ENCODE data around the gene RPAP2. TPM values are rescaled to one million over a fixed set of nuclear protein-coding genes. Genes with fewer than 3 reads are reported as not detected.
A peak's percentile ranks its signal among the peaks of the same experiment; 100 is the strongest.

Gene RPAP2
- total RNA-seq, 1 donor = 9.9 TPM

DNA sequence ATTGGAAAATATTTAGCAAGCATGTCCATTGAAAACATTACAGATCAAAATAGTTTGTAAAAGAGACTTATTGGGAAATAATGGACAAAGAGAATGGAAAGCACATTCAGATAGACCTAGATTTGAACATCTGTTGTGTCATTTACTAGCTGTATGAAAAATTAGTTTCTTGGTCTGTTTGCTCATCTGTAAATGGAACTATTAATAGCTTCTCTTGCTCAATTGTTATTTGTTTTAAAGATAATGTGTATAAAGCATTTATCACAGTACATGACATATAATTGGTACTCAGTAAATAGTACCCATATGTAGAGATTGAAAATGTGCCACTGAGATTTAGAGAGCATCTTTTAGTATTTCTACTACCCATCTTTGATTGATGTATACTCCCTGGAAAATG is 25.9 kb downstream of the RPAP2 start:
- no peak overlapping the region for H3K4me3 ChIP-seq (ENCODE audit: low read depth, low read length)
- TF ChIP-seq, protein P1, sequence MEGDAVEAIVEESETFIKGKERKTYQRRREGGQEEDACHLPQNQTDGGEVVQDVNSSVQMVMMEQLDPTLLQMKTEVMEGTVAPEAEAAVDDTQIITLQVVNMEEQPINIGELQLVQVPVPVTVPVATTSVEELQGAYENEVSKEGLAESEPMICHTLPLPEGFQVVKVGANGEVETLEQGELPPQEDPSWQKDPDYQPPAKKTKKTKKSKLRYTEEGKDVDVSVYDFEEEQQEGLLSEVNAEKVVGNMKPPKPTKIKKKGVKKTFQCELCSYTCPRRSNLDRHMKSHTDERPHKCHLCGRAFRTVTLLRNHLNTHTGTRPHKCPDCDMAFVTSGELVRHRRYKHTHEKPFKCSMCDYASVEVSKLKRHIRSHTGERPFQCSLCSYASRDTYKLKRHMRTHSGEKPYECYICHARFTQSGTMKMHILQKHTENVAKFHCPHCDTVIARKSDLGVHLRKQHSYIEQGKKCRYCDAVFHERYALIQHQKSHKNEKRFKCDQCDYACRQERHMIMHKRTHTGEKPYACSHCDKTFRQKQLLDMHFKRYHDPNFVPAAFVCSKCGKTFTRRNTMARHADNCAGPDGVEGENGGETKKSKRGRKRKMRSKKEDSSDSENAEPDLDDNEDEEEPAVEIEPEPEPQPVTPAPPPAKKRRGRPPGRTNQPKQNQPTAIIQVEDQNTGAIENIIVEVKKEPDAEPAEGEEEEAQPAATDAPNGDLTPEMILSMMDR (IDR thresholded peaks at IDR 0.05; ENCODE audit: insufficient read depth, low read depth, low read length) = no peak
- DNase-seq (ENCODE audit: low read depth) = peak; percentile 22

DNA sequence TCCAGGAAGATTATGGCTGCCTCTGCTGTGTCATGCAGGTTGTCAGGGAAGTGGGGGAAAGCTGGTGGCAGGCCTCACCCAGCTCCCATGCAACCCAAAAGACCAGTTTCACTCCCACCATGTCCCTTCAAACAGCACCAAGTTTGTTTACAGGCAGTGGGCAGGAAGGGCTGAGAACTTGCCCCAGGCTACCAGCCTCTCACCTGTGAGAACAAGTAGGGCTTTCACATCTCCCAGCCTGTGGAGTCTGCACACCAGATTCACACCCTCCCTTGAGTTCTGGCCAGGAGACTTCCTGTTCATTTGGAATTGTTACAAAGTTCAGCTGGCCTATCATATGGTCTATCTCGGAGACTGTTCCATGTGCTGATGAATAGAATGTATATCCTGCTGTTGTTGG is 27.8 kb downstream of the RPAP2 start:
- TF ChIP-seq, protein P1 (IDR thresholded peaks at IDR 0.05; ENCODE audit: insufficient read depth, low read depth, low read length) = no peak
- no peak for DNase-seq (ENCODE audit: low read depth)
- H3K4me3 ChIP-seq (ENCODE audit: low read depth, low read length) = no peak overlapping the region

DNA sequence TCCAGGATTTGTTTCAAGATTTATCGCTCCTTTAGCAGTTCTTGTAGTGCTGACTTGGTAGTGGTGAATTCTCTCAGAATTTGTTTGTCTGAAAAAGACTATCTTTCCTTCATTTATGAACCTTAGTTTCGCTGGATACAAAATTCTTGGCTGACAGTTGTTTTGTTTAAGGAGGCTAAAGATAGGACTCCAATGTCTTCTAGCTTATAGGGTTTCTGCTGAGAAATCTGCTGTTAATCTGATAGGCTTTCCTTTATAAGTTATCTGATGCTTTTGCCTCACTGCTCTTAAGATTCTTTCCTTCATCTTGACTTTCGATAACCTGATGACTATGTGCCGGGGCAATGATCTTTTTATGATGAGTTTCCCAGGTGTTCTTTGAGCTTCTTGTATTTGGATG is 28.9 kb downstream of the RPAP2 start:
- TF ChIP-seq, protein P1 (IDR thresholded peaks at IDR 0.05; ENCODE audit: insufficient read depth, low read depth, low read length) = no peak
- DNase-seq (ENCODE audit: low read depth) = no peak
- no peak overlapping the region for H3K4me3 ChIP-seq (ENCODE audit: low read depth, low read length)

DNA sequence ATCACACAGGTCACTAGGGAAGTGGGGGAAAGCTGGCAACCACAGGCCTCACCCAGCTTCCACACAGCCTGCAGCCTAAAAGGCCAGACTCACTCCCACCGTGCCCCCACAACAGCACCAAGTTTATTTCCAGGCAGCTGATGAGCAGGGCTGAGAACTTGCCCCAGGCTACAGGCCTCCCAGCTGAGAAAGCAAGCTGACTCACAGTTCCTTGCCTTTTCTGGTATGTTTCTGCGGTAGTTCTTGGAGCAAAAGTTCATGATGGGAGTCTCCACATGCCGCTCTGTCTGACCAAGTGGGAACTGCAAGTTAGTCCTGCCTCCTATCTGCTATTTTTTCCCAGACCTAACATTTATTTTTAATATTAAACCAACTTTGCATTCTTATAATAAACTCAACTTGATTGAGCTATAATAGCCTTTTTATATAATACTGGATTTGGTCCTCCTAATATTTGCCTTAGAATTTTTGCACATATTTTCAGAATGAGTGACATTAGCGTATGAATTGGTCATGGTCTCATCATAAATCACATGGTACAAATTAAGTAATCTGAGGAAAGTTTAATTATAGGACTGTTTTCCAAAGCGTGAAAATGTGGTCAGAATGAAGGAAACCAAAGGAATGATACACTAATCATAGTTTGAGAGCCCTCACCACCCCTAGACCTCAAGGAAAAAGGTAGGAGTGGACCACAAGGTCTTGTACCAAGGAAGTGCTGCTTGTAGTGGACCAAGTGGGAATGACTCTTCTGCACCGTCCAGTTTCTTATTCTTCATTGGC is 30.7 kb downstream of the RPAP2 start:
- DNase-seq (ENCODE audit: low read depth) = peak; percentile 82
- H3K4me3 ChIP-seq (ENCODE audit: low read depth, low read length) = no peak overlapping the region
- TF ChIP-seq, protein P1 (IDR thresholded peaks at IDR 0.05; ENCODE audit: insufficient read depth, low read depth, low read length) = no peak

DNA sequence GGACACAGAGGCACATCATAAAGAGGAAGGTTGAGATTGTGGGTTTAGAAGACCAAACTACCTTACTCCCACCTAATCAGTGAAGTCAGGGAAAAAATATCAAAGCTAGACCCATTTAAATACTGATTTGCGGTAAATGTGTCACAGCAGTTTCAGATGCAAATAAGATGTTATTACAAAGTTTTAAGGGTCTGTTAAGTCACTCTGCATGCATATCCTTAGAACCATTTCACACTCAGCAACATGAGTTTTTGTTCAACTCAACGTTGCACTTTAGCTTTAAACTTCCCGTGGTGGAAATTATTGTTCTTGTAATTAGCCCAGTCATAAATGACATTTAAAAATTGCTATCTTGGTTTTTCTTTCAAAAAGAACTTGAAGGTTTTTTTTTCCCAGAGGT is 34.8 kb downstream of the RPAP2 start:
- DNase-seq (ENCODE audit: low read depth) = no peak
- TF ChIP-seq, protein P1 (IDR thresholded peaks at IDR 0.05; ENCODE audit: insufficient read depth, low read depth, low read length) = no peak
- H3K4me3 ChIP-seq (ENCODE audit: low read depth, low read length) = no peak overlapping the region

DNA sequence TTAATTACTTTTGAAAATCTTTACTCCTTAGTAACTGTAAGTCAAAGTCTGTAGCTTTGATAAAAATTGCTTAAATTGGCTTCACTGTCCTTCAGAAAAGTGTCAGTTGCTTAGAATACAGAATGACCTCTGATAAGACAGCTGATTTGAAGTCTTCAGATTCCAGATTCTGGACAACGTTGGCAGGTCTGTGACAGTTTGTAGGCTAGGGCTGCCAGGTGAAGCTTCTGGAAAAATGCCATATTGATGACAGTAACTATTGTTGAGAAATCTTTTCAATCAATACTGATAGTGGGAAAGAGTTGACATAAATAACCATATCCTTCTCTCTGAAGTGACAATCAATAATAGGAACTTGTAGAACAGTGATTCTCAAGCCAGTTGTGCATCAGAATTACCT is 41.3 kb downstream of the RPAP2 start:
- DNase-seq (ENCODE audit: low read depth) = no peak
- TF ChIP-seq, protein P1 (IDR thresholded peaks at IDR 0.05; ENCODE audit: insufficient read depth, low read depth, low read length) = no peak
- no peak overlapping the region for H3K4me3 ChIP-seq (ENCODE audit: low read depth, low read length)

DNA sequence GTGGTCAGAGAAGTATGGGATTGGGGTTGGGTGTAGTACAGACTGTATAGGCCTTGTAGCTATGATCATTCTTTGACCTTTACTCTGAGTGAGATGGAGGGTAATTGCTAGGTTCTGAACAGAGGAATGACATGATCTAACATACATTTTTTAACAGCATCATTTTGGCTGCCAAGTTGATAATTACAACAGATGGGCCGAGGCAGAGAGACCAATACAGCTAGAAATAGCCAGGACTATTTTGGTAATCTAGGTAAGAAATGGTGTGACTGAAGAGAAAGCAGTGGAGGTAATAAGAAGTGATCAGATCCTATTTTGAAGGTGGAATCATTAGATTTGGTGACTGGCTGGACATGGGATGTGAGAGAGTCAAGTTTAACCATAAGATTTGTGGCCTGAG is 43.5 kb downstream of the RPAP2 start:
- TF ChIP-seq, protein P1 (IDR thresholded peaks at IDR 0.05; ENCODE audit: insufficient read depth, low read depth, low read length) = no peak
- no peak overlapping the region for H3K4me3 ChIP-seq (ENCODE audit: low read depth, low read length)
- DNase-seq (ENCODE audit: low read depth) = no peak

Measured in fibroblast of villous mesenchyme (primary cell).